ENCODE measurements around the gene SRSF5. TPM values are rescaled to one million over a fixed set of nuclear protein-coding genes. Genes with fewer than 3 reads are reported as not detected.

SRSF5 gene
- total and polyA plus RNA-seq, 2 donors (not counting 3 experiments of a cell fraction or from before 2014, with no cell fraction given) = 192 to 253 TPM

DNA sequence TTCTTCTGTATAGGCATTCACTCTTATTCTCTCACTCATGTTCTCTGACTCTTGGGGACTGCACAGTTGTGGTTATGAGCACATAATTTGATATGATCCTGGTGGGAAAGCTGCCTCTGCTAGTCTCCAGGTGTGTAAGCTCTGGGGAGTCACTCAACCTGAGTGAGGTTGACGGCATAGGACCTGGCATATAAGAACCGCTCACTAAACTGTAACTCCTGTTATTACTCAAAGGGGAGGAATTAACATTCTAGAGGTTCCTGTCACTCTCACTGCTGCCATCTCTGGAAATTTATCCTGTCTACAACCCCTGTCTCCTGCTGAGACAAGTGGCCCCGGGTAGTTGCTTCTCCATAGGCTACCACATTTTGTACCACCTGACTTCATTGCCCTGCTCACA lies 14.0 kb downstream of the SRSF5 start:
- POLR2A ChIA-PET = no interaction called here
- intact Hi-C loops (cut with micrococcal nuclease) = no loop called here

More for the DNA sequence above, 14.0 kb downstream of the SRSF5 start:
- Histone ChIP-seq H3K27me3 (ENCODE audit: control insufficient read depth in 2 of 2, insufficient read depth in 2 of 2, low read length in 2 of 2) (no peaks in the 10 kb centered on the region), H4K20me1 (replicated peaks; ENCODE audit: control insufficient read depth, extremely low read depth, insufficient read depth, low read length) (peaks cover 2% of the 10 kb centered on the region), H3K4me2 (ENCODE audit: insufficient read depth, low read length) (no peak overlapping the region), H3K36me3 (ENCODE audit: control insufficient read depth in 2 of 2, extremely low read depth in 1 of 2, insufficient read depth in 2 of 2, low read length in 2 of 2) (peaks cover 13 to 14% of the 10 kb centered on the region in 2 experiments), H3K4me1 (ENCODE audit: control insufficient read depth, extremely low read depth, insufficient read depth, low read length) (no peaks in the 10 kb centered on the region), H2AFZ (ENCODE audit: low read depth, low read length) (no peak overlapping the region), H3K79me2 (ENCODE audit: control insufficient read depth, insufficient read depth, low read length) (no peaks in the 10 kb centered on the region), H3K4me3 (replicated peaks in 1 of 3; ENCODE audit: insufficient read depth in 1 of 3, low read depth in 1 of 3, low read length in 3 of 3) (no peak overlapping the region), H3K9me3 (replicated peaks; ENCODE audit: control insufficient read depth, insufficient read depth, low read length) (no peaks in the 10 kb centered on the region), H3K9me1 (replicated peaks; ENCODE audit: control insufficient read depth, extremely low read depth, insufficient read depth, low read length) (no peaks in the 10 kb centered on the region), H3K27ac (ENCODE audit: insufficient read depth, low read depth, low read length) (no peak overlapping the region), H3K9ac (replicated peaks; ENCODE audit: extremely low read depth, insufficient read depth, low read length) (no peak overlapping the region)
- CTCF ChIA-PET = no interaction called here
- dilution Hi-C loops (cut with MboI; ENCODE audit: extremely low pct_ligation_motif_present, low sequenced_read_pairs) = no loop called here
- no peak for DNase-seq (ENCODE audit: low read depth, low spot score)
- no peak for FAIRE-seq
- BruUV-seq (replicated peaks) = no TSS peak
- TF ChIP-seq MYC (IDR thresholded peaks at IDR 0.05; ENCODE audit: low read depth, low read length) = no peak
- no peak for TF ChIP-seq POLR2A (IDR thresholded peaks at IDR 0.05; ENCODE audit: low read depth, low read length)
- no peak for TF ChIP-seq GATA2 (IDR thresholded peaks at IDR 0.05; ENCODE audit: insufficient read depth, insufficient read length, low read depth, low read length)
- TF ChIP-seq, protein P1, sequence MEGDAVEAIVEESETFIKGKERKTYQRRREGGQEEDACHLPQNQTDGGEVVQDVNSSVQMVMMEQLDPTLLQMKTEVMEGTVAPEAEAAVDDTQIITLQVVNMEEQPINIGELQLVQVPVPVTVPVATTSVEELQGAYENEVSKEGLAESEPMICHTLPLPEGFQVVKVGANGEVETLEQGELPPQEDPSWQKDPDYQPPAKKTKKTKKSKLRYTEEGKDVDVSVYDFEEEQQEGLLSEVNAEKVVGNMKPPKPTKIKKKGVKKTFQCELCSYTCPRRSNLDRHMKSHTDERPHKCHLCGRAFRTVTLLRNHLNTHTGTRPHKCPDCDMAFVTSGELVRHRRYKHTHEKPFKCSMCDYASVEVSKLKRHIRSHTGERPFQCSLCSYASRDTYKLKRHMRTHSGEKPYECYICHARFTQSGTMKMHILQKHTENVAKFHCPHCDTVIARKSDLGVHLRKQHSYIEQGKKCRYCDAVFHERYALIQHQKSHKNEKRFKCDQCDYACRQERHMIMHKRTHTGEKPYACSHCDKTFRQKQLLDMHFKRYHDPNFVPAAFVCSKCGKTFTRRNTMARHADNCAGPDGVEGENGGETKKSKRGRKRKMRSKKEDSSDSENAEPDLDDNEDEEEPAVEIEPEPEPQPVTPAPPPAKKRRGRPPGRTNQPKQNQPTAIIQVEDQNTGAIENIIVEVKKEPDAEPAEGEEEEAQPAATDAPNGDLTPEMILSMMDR (IDR thresholded peaks at IDR 0.05; ENCODE audit: extremely low read depth in 1 of 2, insufficient read depth in 1 of 2, low read depth in 1 of 2, low read length in 2 of 2) = no peak
- no peak for TF ChIP-seq FOS (IDR thresholded peaks at IDR 0.05; ENCODE audit: borderline replicate concordance, insufficient read depth, low read length)
- TF ChIP-seq JUN (IDR thresholded peaks at IDR 0.05; ENCODE audit: borderline replicate concordance, insufficient read depth, insufficient read length, low read depth) = no peak
- TF ChIP-seq EZH2 (IDR thresholded peaks at IDR 0.05; ENCODE audit: borderline replicate concordance, low read depth, low read length, severe bottlenecking) = no peak
- no peak for TF ChIP-seq POLR2AphosphoS5 (IDR thresholded peaks at IDR 0.05; ENCODE audit: insufficient read depth, low read depth, low read length)
- TF ChIP-seq, protein P2, sequence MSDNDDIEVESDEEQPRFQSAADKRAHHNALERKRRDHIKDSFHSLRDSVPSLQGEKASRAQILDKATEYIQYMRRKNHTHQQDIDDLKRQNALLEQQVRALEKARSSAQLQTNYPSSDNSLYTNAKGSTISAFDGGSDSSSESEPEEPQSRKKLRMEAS (IDR thresholded peaks at IDR 0.05; ENCODE audit: insufficient read depth, insufficient read length) = no peak

Measured in endothelial cell of umbilical vein (primary cell).